ENCODE results near the gene ACAD11.

GRCh38 chr3:132549169-132549568, 110.4 kb downstream of the ACAD11 start:
- TF ChIP-seq TSHZ2 (CRISPR knock-in tag; IDR thresholded peaks at IDR 0.05) (no peak), GLIS3 (CRISPR knock-in tag; IDR thresholded peaks at IDR 0.05) (no peak), ZC3H10 (CRISPR knock-in tag; IDR thresholded peaks at IDR 0.05) (no peak), PPARA (CRISPR knock-in tag; IDR thresholded peaks at IDR 0.05; ENCODE audit: borderline replicate concordance) (no peak), ARNTL (CRISPR knock-in tag; IDR thresholded peaks at IDR 0.05; ENCODE audit: borderline replicate concordance, low read depth) (no peak), ZNF8 (CRISPR knock-in tag; IDR thresholded peaks at IDR 0.05) (no peak), ZFP30 (CRISPR knock-in tag; IDR thresholded peaks at IDR 0.05) (no peak), CREB5 (CRISPR knock-in tag; IDR thresholded peaks at IDR 0.05; ENCODE audit: low read depth) (no peak), BACH2 (CRISPR knock-in tag; IDR thresholded peaks at IDR 0.05; ENCODE audit: borderline replicate concordance) (no peak), ISL1 (CRISPR knock-in tag; IDR thresholded peaks at IDR 0.05) (no peak), CSDC2 (CRISPR knock-in tag; IDR thresholded peaks at IDR 0.05) (no peak), TCF4 (CRISPR knock-in tag; IDR thresholded peaks at IDR 0.05; ENCODE audit: borderline replicate concordance) (no peak)
- TF ChIP-seq, protein P1, sequence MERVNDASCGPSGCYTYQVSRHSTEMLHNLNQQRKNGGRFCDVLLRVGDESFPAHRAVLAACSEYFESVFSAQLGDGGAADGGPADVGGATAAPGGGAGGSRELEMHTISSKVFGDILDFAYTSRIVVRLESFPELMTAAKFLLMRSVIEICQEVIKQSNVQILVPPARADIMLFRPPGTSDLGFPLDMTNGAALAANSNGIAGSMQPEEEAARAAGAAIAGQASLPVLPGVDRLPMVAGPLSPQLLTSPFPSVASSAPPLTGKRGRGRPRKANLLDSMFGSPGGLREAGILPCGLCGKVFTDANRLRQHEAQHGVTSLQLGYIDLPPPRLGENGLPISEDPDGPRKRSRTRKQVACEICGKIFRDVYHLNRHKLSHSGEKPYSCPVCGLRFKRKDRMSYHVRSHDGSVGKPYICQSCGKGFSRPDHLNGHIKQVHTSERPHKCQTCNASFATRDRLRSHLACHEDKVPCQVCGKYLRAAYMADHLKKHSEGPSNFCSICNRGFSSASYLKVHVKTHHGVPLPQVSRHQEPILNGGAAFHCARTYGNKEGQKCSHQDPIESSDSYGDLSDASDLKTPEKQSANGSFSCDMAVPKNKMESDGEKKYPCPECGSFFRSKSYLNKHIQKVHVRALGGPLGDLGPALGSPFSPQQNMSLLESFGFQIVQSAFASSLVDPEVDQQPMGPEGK (CRISPR knock-in tag; IDR thresholded peaks at IDR 0.05; ENCODE audit: borderline replicate concordance): no peak

All from SK-N-SH treated with all-trans-retinoic acid at 6 μM for 48 hours (cell line).